Ramos (cell line): ENCODE data around the gene HSH2D.

Experiments
- in situ Hi-C: fragments of 300-500 bp; cut with MboI; formaldehyde crosslinking; loops from one replicate; pipeline ENCODE4 v1.14.3; 2022; ENCODE audit warnings: low sequenced_read_pairs; ENCODE audit not compliant: unreplicated experiment

HSH2D gene

GRCh38 chr19:16207063-16207462 is 63.6 kb downstream of the HSH2D start:
- in situ Hi-C loops = no loop called here

- in situ Hi-C loops = no loop called here
Observed at GRCh38 chr19:16207490-16208025, 64.1 kb downstream of the HSH2D start.
